GM18519 (cell line): ENCODE results near the gene CCDC27.
"Not testable (repeated sequence)": the region's sequence is repeated elsewhere in the genome, so short reads cannot be mapped to it uniquely, and the experiment has no call there.

Experiments
- ATAC-seq: cut with Tn5 transposase; IDR thresholded peaks from one replicate; pipeline ENCODE4 v1.9.1; 2021; ENCODE audit warnings: mild to moderate bottlenecking, moderate library complexity; ENCODE audit not compliant: unreplicated experiment, low FRiP score

The CCDC27 gene

DNA sequence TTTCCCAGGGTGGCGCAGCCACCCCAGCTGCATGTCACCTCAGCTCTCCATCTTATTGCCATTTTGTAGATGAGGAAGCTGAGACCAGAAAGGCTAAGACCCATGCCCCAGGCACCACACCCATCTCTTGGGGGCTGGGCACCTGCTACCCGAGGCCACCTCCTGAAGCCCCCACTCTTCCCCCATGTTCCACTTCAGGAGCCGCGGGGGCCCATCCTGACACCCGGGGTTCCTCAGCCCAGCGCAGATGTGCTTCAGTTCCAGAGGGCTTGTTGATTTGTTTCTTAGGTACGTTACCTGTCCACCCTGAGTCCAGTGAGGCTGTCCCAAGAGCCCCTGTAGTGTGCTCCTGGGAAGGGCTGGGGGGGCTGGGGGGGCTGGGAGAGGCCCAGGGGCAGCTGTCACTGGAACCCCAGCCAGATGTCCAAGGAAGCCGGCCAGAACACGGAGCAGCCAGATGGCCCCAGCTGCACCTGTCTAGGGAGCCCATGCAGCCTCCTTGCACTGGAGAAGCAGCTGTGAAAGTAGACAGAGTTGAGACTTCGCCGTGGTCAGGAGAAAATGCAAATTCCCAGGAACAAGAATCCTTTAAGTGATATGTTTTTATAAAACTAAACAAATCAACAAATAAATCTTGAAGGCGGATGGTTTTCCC is 17.1 kb upstream of the CCDC27 start:
- ATAC-seq = no peak

GRCh38 chr1:3735688-3736087 is 16.6 kb upstream of the CCDC27 start:
- ATAC-seq = no peak

DNA sequence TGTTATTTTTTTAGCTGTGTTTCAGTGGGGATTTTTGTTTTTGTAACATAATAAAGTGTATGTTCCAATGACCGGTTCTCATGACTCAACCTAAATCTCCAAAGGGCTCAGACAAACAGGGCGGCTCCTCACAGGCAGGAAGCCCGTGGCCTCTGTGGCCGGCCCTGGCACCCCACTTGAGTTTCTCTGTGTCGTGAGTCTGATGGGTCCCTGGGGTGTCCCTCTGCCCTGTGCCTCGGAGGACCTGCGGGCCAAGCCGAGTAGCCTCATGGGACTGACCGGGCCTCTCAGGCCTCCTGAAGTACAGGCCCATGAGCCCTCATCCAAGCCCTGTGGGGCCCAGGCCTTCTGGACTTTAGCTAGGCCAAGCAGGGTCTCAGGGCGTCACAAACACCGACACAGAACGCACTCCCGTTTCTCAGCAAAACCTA is 16.1 kb upstream of the CCDC27 start:
- ATAC-seq = no peak

DNA sequence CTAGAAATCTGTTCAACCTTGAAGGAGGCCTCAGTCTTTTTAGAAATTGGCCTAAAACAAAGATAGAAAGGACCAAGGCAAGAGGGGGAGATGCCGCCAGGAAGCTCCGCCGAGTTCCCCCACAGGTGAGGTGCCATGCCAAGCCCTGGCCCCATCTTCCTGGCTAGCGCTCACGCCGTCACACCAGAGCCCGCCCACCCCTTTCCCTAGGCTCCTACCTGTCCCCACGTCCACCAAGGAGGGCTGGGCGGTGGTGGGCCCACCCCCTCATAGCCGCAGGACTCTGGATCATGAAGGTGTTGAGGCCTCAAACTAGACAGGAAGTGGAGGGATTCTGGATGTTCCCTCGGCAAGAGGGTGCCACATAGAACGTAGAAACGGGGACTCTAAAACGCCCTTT is 15.5 kb upstream of the CCDC27 start:
- no peak for ATAC-seq

GRCh38 chr1:3738943-3739342 is 13.3 kb upstream of the CCDC27 start:
- ATAC-seq = no peak

GRCh38 chr1:3740042-3740441 is 12.2 kb upstream of the CCDC27 start:
- no peak for ATAC-seq

DNA sequence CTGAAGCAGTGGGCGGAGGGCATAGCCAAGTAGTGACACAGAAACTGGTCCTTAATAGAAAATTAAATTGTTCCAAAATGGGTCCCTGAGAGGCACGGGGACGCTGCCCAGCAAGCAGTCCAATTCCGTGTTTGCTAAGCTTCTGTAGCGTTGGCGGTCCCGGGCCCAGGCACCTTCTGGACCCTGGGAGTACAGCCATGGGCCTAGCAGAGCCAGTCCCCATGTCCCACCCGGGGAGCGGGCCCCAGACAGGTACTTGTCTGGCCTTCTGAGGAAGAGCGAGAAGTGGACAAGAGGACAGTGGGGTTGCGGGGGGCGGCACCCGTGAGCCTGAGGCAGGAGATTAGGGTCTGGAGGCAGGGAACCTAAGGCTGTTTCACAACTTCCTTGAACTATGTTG is 11.5 kb upstream of the CCDC27 start:
- ATAC-seq = no peak

GRCh38 chr1:3741566-3742438 is 10.4 kb upstream of the CCDC27 start:
- no peak for ATAC-seq

GRCh38 chr1:3742439-3743298 is 9.6 kb upstream of the CCDC27 start:
- ATAC-seq = no peak

- no peak for ATAC-seq
Measured at GRCh38 chr1:3743421-3743820, 8.8 kb upstream of the CCDC27 start.

DNA sequence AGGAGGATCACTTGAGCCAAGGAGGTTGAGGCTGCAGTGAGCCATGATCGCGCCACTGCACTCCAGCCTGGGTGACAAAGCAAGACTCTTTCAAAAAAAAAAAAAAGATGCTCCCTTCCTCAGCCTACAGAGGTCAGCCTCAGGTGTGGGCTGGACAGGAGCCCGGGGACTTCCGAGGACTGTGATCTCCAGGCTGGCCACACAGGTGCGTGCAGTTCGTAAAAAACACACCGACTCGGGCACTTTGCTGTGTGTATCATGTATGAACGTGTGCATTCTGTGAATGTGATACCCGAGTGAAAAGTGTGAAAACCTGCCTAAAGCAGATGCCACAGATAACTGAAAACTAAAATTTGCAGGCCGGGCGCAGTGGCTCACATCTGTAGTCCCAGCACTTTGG is 8.4 kb upstream of the CCDC27 start:
- ATAC-seq = no peak

- ATAC-seq = no peak
Measured at GRCh38 chr1:3744646-3745045, 7.6 kb upstream of the CCDC27 start.

DNA sequence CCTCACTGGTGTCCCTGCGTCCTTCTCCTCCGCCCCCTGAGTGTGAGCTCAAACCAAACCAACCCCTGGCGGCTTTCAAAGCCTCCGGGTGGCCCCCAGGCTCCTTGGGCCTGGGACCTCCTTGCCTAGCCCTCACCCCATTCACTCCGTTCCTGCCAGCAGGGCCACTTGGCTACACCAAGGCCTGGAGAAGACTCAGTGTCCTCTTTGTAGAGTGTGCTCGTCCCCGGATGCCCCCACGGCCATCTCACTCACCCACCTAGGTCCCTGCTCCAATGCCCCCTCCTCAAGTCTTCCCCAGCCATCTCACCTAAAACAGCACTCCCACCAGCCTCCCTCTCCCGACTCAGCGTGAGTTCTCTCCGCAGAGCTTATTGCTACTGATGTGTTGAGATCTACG is 7.2 kb upstream of the CCDC27 start:
- ATAC-seq = no peak

- ATAC-seq = no peak
Measured at GRCh38 chr1:3745590-3746381, 6.5 kb upstream of the CCDC27 start.

DNA sequence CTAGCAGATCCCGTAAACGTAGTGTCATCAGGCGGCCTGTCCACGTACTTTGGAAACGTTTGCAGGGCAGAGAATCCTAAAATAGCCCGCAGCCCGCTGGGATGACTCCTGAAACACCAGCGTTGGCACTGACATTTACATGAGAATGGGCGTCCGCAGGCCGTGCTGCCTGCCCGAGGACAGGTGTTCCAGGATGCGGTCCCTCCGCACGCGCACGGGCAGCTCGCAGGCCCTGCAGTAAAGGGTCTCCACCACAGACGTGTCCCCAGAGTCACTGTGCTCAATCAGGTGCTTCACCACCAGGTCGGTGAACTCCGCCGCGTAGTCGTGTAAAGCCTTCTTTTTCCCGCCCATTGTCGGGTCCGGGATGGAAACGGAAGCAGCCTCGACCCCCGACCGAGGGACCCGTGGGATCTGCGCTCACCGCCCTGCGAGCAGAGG is 5.8 kb upstream of the CCDC27 start:
- no peak for ATAC-seq

DNA sequence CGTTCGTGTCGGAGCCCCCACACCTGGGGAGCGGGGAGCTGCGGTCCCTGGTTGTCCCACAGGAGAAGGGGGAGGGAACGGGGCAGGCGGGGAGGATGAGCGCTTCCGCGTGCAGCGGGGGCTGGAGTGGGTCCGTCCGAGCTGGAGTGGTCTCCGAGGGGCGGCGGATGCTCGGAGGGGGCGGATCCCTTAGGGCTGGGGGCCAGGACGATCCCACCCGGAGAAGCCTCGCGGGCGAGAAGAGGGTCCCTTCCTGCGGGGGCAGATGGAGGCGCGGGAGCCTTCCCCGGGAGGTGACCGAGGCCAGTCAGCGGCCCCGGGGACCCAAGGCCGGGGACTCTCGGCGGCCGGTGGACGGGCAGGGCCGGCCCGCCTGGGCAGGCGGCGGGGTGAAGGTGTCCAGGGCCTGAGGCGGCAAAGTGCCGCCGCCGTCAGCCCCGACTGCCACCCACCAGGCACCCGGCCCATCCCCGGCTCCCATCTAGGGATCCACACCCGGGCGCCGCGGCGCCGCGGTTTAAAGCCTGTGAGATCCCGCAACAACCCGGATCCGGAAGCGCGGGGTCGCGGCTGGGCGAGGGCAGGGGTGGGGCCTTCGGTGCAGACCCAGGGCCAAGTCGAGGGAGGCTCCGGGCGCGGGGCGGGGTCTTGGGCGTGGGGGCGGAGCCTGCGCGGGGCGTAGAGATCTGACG is 5.3 kb upstream of the CCDC27 start:
- ATAC-seq = no peak

- no peak for ATAC-seq
Measured at GRCh38 chr1:3747522-3747848, 4.8 kb upstream of the CCDC27 start.

DNA sequence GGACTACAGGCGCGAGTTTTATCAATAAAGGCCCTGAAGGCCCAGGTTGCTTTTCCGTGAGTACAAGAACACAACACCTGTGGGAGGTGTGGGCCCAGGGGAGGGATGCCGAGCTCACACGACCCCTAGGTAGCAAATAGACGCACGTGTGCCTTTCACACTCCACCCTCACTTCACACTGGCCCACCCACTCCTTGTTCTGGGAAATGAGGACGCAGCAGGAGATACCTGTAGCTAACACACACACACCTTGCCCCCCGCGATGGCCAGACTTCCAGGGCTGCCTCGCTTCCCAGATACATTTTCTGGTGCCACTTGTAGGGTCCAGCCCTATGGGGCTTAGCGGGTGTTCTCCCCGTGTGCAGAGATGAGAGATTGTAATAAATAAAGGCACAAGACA is 4.3 kb upstream of the CCDC27 start:
- no peak for ATAC-seq

DNA sequence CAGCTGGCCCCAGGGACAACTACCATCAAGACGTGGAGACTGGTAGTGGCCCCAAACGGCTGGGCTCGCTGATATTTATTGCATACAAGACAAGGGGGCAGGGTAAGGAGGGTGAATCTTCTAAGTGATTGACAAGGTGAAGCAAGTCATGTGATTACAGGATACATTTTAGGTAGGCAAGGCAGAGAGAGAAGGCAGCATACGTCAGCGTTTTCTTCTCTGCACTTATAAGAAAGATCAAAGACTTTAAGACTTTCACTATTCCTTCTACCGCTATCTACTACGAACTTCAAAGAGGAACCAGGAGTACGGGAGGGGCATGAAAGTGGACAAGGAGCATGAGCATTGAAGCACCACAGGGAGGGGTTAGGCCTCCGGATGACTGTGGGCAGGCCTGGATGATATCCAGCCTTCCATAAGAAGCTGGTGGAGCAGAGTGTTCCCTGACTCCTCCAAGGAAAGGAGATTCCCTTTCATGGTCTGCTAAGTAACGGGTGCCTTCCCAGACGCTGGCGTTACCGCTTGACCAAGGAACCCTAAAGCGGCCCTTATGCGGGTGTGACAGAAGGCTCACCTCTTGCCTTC is 3.8 kb upstream of the CCDC27 start:
- ATAC-seq = not testable (repeated sequence)
